Upper lobe of right lung (tissue), 1 donor: ENCODE data around the gene NOD2. TPM values are rescaled to one million over a fixed set of nuclear protein-coding genes. Genes with fewer than 3 reads are reported as not detected.

Experiments
- ATAC-seq: fragments of 200-7000 bp; cut with Tn5 transposase; one replicate; pipeline ENCODE4 v1.9.1; 2020; ENCODE audit warnings: mild to moderate bottlenecking, moderate library complexity
- DNase-seq: peaks from one replicate; pipeline ENCODE4 v3.0.0-alpha.2; 2020
- H3K27ac ChIP-seq: fragments of 200-600 bp; one replicate; pipeline ENCODE4 v1.8.0; 2022
- H3K27me3 ChIP-seq: fragments of 200-600 bp; one replicate; pipeline ENCODE4 v1.8.0; 2022; ENCODE audit warnings: mild to moderate bottlenecking
- H3K36me3 ChIP-seq: fragments of 200-600 bp; one replicate; pipeline ENCODE4 v1.8.0; 2022
- H3K4me1 ChIP-seq: fragments of 200-600 bp; one replicate; pipeline ENCODE4 v1.8.0; 2022
- H3K4me3 ChIP-seq: fragments of 200-600 bp; one replicate; pipeline ENCODE4 v1.8.0; 2022; ENCODE audit warnings: mild to moderate bottlenecking
- H3K9me3 ChIP-seq: fragments of 200-600 bp; one replicate; pipeline ENCODE4 v1.8.0; 2022
- CTCF ChIP-seq: fragments of 200-600 bp; IDR thresholded peaks from one replicate; pipeline ENCODE4 v1.8.0; 2022; ENCODE audit warnings: antibody characterized with exemption
- intact Hi-C: fragments of 100-400 bp; cut with DNase I; formaldehyde crosslinking; loops from one replicate; pipeline ENCODE4 v1.11.0; 2022
- long read RNA-seq: library from polyadenylated mRNA; unstranded; transcript quantifications from one replicate; pipeline ENCODE4 v2.0.0, GENCODE V29; 2021
- total RNA-seq: library from RNA; stranded (reverse); fragmentation: NEBNext Ultra II Directional; extraction: Animal tissue kit (Norgen Biotek cat#: 25700); gene quantifications from one replicate; pipeline ENCODE4 v1.2.1, GENCODE V29; 2021
- donor health status: DM: no; HTN: yes; CAD: no; lungs with severe emphysema.

Gene NOD2
- total RNA-seq, result 4.2 TPM
- long read RNA-seq, partial matches to known transcripts, result 2 of 10 reads
- long read RNA-seq, other reads (novel, unspliced or antisense), result 4 of 10 reads

GRCh38 chr16:50692999-50693781 lies at the start of gene NOD2:
Gene NOD2, plus strand, starts transcription at chr16:50693606. Its CDS starts 5,890 bp downstream, at chr16:50699496.
- TF ChIP-seq CTCF, result no peak
- peaks cover 33% of the 10 kb centered on the region for H3K4me1 ChIP-seq
- no peak within 1 kb of the TSS for H3K27ac ChIP-seq
- H3K36me3 ChIP-seq, result no peaks in the 10 kb centered on the region
- DNase-seq (no peak), ATAC-seq (peak; percentile 57)
- no peaks in the 10 kb centered on the region for H3K27me3 ChIP-seq
- H3K4me3 ChIP-seq, result peak within 1 kb of the TSS; percentile 48
- H3K9me3 ChIP-seq, result no peaks in the 10 kb centered on the region
- intact Hi-C loops, result no loop called here

DNA sequence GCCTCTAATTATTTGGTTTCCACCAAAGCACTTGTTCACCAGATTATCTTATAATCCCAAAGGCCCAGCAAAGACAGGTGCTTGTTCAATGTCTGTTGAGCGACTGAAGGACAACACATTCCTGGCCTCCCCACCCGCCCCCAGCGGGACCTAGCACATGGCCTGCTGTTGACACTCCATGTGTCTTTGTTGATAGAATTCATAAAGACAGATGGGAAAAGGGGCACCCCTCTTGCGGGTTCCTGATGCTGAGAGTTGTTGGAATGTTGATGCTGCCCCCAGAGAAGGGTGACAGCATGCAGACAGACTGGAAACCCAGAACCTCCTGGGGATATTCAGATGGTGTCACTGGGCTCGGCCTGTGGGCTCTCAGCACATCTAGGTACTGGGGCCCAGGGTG lies 49.2 kb upstream of the NOD2 start:
- no peak overlapping the region for H3K27ac ChIP-seq
- H3K9me3 ChIP-seq, result no peaks in the 10 kb centered on the region
- H3K36me3 ChIP-seq, result no peaks in the 10 kb centered on the region
- H3K27me3 ChIP-seq, result no peaks in the 10 kb centered on the region
- no peak overlapping the region for H3K4me3 ChIP-seq
- ATAC-seq, result no peak
- no peak for DNase-seq
- TF ChIP-seq CTCF, result no peak
- intact Hi-C loops, result no loop called here
- H3K4me1 ChIP-seq, result no peaks in the 10 kb centered on the region

DNA sequence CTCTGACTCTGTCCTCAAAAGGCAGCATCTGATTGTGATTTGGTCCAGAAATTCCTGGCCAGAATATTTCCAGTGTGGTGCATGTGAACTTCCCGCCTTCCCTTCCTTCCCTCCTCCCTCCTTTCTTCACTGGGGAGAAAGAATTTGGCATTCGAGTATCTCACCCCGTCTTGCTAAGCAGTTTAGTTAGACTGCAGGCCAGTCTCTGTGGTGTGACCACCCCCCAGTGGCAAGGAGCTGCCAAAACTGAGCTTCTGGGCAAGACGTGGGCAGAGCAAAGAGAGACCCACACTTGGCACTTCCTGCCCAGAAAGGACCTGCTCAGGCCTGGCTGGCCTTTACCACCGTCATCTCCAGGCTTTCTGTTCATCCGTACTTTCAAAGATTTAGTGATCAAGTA lies 48.7 kb upstream of the NOD2 start:
- peak; percentile 37 for TF ChIP-seq CTCF

GRCh38 chr16:50645563-50646220 lies 47.7 kb upstream of the NOD2 start:
- Histone ChIP-seq H3K9me3 (no peaks in the 10 kb centered on the region), H3K27me3 (no peaks in the 10 kb centered on the region), H3K4me1 (no peaks in the 10 kb centered on the region), H3K27ac (no peak overlapping the region), H3K36me3 (no peaks in the 10 kb centered on the region), H3K4me3 (no peak overlapping the region)
- intact Hi-C loops, result no loop called here
- TF ChIP-seq CTCF, result no peak
- no peak for ATAC-seq
- DNase-seq, result no peak

More for the DNA sequence above, 48.7 kb upstream of the NOD2 start:
- intact Hi-C loops, result no loop called here
- no peak overlapping the region for H3K4me3 ChIP-seq
- ATAC-seq, result peak; percentile 57
- H3K36me3 ChIP-seq, result no peaks in the 10 kb centered on the region
- H3K27ac ChIP-seq, result no peak overlapping the region
- H3K9me3 ChIP-seq, result no peaks in the 10 kb centered on the region
- H3K4me1 ChIP-seq, result no peaks in the 10 kb centered on the region
- no peaks in the 10 kb centered on the region for H3K27me3 ChIP-seq
- no peak for DNase-seq

GRCh38 chr16:50646345-50646744 lies 47.1 kb upstream of the NOD2 start:
- no peaks in the 10 kb centered on the region for H3K4me1 ChIP-seq
- no peak for ATAC-seq
- intact Hi-C loops, result no loop called here
- DNase-seq, result no peak
- no peaks in the 10 kb centered on the region for H3K36me3 ChIP-seq
- H3K4me3 ChIP-seq, result no peak overlapping the region
- H3K27ac ChIP-seq, result no peak overlapping the region
- no peaks in the 10 kb centered on the region for H3K9me3 ChIP-seq
- H3K27me3 ChIP-seq, result no peaks in the 10 kb centered on the region
- no peak for TF ChIP-seq CTCF
